HG02623 (cell line): ENCODE data around the gene UMPS.

Experiments used
- ATAC-seq: cut with Tn5 transposase; IDR thresholded peaks from one replicate; pipeline ENCODE4 v1.9.1; 2021; ENCODE audit warnings: moderate library complexity; ENCODE audit not compliant: unreplicated experiment

The UMPS gene

GRCh38 chr3:124730129-124730940, at the start of gene UMPS:
TSS of gene UMPS (plus strand) at chr3:124730452. CDS start at chr3:124730472, 20 bp downstream.
- peak; percentile 94 for ATAC-seq

- ATAC-seq: no peak
Measured at GRCh38 chr3:124680521-124680920, 49.7 kb upstream of the UMPS start.

- no peak for ATAC-seq
Measured at GRCh38 chr3:124682263-124682662, 48.0 kb upstream of the UMPS start.

GRCh38 chr3:124684459-124684858, 45.8 kb upstream of the UMPS start:
- no peak for ATAC-seq

GRCh38 chr3:124685067-124685466, 45.2 kb upstream of the UMPS start:
- no peak for ATAC-seq

GRCh38 chr3:124685481-124685880, 44.8 kb upstream of the UMPS start:
- ATAC-seq: no peak

GRCh38 chr3:124686028-124686670, 44.1 kb upstream of the UMPS start:
- ATAC-seq: no peak

GRCh38 chr3:124688581-124689454, 41.4 kb upstream of the UMPS start:
- ATAC-seq: no peak

GRCh38 chr3:124691599-124691998, 38.7 kb upstream of the UMPS start:
- ATAC-seq: no peak

GRCh38 chr3:124694486-124694885, 35.8 kb upstream of the UMPS start:
- no peak for ATAC-seq

GRCh38 chr3:124695369-124695768, 34.9 kb upstream of the UMPS start:
- no peak for ATAC-seq

GRCh38 chr3:124696006-124696405, 34.2 kb upstream of the UMPS start:
- ATAC-seq: no peak

GRCh38 chr3:124697302-124697701, 33.0 kb upstream of the UMPS start:
- ATAC-seq: no peak

- ATAC-seq: no peak
Measured at GRCh38 chr3:124698030-124698770, 32.1 kb upstream of the UMPS start.

- no peak for ATAC-seq
Measured at GRCh38 chr3:124699051-124699450, 31.2 kb upstream of the UMPS start.

GRCh38 chr3:124699686-124700396, 30.4 kb upstream of the UMPS start:
- ATAC-seq: no peak

GRCh38 chr3:124700880-124701684, 29.2 kb upstream of the UMPS start:
- ATAC-seq: no peak

GRCh38 chr3:124701687-124702086, 28.6 kb upstream of the UMPS start:
- ATAC-seq: no peak

- ATAC-seq: no peak
Measured at GRCh38 chr3:124702950-124703349, 27.3 kb upstream of the UMPS start.
